Activated naive CD4-positive, alpha-beta T cell (primary cell): Measurements from ENCODE around the gene BACH2.

Source experiments
- DNase-seq, 4 experiments: peaks; one replicate each; lab custom pipeline; 2025; lab: John Stamatoyannopoulos, UW

BACH2 gene

GRCh38 chr6:90096818-90097217 is 199.8 kb downstream of the BACH2 start:
- DNase-seq: no peak

- no peak for DNase-seq
These were observed 200.9 kb downstream of the BACH2 start for GRCh38 chr6:90095788-90096187.

DNA sequence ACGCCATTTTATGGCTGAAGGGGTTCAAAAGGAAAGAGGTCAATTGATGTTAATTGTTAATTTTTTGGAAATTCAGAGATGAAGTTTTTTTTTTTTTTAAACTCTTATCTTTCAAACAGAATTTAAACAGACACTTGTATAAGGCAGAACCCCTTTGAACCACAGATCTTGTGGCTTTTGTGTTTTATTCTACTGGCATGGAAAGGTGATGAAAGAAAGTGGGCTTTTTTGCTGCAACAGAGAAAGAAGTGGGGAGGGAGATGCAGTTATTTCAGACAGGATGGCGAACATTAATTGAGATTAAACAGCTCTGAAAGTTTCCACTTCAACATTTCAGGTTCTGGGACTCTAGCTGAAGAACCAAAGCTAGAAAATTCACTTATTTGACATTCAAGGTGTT is 201.5 kb downstream of the BACH2 start:
- no peak for DNase-seq

- DNase-seq: no peak
These were observed 203.0 kb downstream of the BACH2 start for GRCh38 chr6:90093558-90094073.

- DNase-seq: no peak
These were observed 205.8 kb downstream of the BACH2 start for GRCh38 chr6:90090866-90091265.

DNA sequence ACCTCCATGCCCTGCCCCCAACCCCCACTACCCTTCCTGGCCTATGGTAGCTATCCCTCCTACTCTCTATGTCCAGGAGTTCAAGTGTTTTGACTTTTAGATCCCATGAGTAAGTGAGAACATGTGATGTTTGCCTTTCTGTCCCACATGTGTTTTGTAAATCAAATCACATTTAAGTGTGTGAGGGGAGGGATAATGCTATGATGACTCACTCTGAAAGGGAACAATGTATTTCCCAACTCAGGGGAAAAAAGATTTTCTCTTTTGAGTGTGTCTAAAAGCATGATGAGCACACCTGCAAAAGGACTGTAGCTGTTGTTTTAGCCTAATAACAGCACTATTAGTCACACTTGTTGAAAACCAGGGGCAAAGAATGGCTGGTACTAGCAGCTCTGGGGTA is 208.6 kb downstream of the BACH2 start:
- DNase-seq: no peak

GRCh38 chr6:90087106-90087833 is 209.4 kb downstream of the BACH2 start:
- no peak for DNase-seq

DNA sequence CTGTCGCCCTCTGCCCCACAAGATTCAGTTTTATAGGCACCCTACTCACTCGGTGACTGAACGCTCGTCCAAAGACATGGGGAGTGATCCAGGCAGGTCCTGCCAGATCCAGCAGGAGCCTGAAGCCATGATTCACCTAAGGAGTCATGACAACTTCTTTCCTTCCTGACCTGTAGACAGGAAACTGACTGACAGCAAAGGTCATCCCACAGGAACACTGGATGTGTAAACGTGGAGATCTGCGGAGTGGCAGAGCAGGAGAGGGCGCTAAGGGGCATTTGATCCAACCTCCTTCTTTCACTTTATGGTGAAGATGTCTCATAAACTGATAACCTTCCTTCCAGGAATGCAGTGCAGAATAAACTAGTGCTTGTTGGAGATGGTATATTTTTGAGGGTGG is 210.1 kb downstream of the BACH2 start:
- DNase-seq: no peak

- DNase-seq: peak in 1 of 4 experiments; percentile 27
These were observed 212.8 kb downstream of the BACH2 start for GRCh38 chr6:90083891-90084290.

DNA sequence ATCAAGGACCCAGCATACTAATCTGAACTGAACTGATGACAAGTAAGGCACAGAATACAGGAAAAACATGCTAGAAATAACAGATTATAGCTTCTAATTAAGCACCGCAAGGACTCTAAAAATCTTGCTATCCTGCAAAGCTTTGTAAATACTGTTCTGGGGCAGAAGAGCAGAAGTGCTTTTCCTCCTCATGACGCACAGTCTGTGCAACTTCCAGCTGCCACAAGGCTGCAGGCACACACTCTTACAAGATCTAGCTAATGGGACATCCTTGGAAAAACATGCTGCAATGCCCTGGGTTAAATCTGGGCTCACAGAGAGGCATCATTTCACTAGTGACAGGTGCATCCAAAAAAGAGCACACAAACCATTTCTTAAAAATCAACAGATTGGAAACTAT is 213.8 kb downstream of the BACH2 start:
- no peak for DNase-seq

- peak; percentile 27 to 42 (median 32) for DNase-seq
These were observed 215.7 kb downstream of the BACH2 start for GRCh38 chr6:90080876-90081481.

GRCh38 chr6:90079560-90080490 is 216.8 kb downstream of the BACH2 start:
- peak in 1 of 4 experiments; percentile 14 for DNase-seq

- peak in 2 of 4 experiments; percentile 25 to 49 for DNase-seq
These were observed 217.9 kb downstream of the BACH2 start for GRCh38 chr6:90078513-90079289.

GRCh38 chr6:90076511-90077415 is 219.9 kb downstream of the BACH2 start:
- DNase-seq: no peak

GRCh38 chr6:90074161-90074850 is 222.3 kb downstream of the BACH2 start:
- no peak for DNase-seq

DNA sequence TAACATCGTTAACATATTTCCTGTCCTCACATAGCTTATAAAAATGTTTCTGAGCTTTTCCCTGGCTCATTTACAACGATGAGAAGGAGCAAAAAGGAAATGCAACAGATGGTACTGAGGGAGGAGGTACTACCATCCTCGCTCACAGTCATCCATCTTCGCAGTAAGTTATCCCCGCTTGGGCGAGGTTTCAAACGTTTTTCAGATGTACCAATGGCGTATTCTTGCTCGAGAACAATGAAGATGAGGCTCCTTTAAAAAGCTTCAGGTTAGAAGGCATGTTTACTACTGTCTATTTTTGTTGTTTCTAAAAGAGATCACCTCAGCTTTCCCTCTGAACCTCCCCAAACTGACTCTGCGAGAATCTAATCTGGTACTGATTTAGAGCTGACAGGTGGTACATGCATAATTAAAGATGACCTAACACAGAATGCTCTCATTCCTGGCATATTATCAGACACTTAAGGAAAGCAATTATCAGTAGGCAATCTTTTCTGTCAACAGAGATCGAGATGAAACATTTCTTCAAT is 223.6 kb downstream of the BACH2 start:
- no peak for DNase-seq

DNA sequence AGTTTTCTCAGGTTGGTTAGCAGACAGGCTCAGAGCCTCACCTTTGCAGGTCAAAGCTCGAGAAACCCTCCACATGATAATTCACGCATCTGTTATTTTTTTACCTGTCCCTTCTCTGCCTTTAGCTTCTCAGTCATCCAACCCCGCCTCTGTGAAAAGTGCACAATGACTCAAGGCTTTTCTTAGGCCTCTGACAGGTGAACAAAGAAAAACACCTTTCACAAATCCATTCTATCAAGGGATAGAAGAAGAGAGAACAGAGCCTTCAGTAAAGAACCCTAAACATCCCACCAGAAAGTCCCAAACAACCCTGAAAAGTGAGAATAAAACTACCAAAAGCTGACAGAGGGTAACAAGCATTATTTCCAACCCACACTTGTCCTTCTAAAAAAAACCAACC is 224.1 kb downstream of the BACH2 start:
- no peak for DNase-seq

GRCh38 chr6:90068703-90069523 is 227.7 kb downstream of the BACH2 start:
- DNase-seq: no peak

DNA sequence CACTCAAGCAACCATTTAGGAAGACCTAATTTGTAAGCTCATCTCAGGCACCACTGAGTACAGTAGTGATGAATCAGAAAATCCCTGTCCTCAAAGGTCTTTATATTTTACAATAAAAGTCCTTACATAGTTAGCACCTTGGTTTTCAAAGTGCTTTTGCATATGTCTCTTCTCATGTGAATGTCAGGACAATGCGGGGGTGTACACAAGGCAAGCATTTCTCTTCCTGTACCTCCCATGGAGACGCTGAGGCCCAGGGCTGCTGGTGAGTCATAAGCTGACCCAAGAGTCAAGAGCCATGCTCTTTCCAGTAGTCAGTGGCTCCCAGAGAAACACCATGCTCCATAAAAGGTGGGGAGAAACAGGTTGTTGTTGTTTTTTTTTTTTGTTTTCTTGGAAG is 228.4 kb downstream of the BACH2 start:
- no peak for DNase-seq
